ENCODE measurements around the gene BMF.
"Not testable (repeated sequence)": the region's sequence is repeated elsewhere in the genome, so short reads cannot be mapped to it uniquely, and the experiment has no call there.

Gene BMF

DNA sequence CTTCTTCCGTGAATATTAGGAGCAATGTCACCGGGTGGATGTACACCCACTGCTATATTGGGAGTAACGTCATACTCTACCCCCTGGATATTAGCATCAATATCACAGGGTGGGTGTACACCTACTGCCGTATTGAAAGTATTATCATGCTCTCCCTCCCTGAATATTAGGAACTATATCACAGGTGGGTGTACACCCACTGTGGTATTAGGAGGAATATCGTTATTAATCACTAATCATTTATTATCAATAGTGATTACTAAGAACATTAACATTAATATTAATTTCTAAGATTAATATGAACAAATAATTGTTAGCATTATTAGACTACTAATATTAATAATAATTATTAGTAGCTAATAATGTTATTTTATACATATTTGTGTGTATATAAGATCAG is 21.4 kb upstream of the BMF start:
- DNase-seq (ENCODE audit: insufficient read length, low spot score) (no peak), FAIRE-seq (no peak)

DNA sequence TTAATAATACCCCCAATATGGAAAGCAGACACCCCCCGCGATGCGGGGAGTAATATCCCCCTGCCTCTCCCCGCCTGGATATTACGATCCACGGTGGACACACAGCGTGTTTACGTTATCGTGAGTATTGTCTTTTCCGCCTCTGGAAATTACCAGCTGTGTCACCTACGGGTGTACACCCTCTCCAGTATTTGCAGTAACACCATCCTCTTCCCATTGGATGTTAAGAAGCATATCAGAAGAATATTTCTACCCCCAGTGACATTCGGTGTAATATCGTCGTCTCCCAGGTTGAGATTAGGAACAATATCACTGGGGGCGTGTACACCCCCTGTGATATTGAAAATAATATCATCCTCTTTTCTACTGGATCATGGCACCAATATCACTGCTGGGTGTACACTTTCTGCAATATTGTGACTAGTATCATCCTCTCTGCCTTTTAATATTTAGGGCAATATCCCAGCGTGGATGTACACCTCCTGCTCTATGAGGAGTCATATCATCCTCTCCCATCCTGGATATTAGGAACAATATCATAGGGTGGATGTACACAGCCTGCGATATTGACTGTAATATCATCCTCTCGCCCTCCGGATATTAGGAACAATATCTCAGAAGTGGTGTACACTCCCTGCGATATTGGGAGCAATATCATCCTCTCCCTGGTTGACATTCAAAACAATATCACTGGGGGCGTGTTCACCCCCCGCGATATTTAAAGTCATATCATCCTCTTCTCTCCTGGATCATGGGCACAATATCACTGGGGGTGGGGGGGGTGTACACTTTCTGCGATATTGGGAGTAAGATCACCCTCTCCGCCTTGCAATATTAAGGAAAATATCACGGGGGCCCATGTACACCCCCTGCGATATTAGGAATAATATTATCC is 20.3 kb upstream of the BMF start:
- DNase-seq (ENCODE audit: insufficient read length, low spot score), result no peak
- no peak for FAIRE-seq

DNA sequence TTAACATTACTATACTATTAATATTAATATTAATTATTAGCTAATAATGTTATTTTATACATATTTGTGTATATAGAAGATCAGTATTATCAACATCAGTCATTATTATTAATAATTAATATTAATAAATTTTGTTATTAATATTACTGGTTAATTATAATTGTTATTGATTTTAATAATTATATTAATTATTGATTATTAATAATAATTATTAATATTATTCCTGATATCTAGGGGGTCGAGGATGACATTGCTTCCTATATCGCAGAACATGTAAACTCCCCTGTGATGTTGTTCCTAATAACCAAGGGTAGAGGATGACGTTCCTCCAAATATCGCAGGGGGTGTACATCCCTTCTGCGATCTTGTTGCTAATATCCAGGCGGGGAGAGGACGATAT is 17.3 kb upstream of the BMF start:
- no peak for DNase-seq (ENCODE audit: insufficient read length, low spot score)
- FAIRE-seq, result no peak

DNA sequence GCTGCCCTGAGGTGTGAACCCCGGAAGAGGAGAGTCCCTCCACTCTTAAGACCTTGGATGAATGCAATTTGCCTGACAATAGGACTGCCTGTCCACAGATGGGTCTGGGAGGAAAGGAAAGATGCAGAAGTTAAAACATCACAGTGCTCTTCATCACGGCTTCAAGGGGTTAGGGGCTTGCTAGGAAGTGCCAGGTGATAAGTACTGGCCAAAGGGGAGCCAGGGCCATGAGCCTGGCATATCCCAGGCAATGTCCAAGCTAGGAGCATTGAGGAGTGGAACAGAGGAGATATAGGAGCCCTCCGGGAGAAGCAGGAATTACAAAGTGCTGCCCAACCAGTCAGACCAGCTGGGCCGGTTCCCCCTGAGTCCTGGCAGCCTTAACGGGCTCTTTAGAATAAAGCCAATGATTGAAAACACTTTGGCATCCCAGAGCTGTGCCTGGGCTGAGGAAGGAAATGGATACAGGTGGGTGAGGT is 16.2 kb upstream of the BMF start:
- not testable (repeated sequence) for DNase-seq (ENCODE audit: insufficient read length, low spot score)
- FAIRE-seq, result peak; percentile 68

DNA sequence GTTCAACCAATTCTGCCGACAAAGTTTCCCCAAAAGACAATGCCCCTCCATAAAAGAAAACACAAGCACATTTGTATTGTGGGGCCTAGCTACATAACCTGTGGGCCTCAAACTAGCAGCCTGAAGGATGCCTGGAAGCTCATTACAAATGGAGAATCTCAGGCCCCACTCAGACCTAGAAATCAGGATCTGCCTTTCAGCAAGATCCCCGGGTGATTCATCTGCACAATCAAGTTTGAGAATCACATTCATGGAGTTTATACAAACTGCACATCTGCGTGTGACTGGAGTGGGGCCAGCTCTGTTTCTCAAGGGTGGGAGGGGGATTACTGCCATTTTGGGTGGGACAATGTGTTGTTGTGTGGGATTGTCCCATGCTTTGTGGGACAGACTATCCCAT is 15.7 kb upstream of the BMF start:
- not testable (repeated sequence) for DNase-seq (ENCODE audit: insufficient read length, low spot score); FAIRE-seq

DNA sequence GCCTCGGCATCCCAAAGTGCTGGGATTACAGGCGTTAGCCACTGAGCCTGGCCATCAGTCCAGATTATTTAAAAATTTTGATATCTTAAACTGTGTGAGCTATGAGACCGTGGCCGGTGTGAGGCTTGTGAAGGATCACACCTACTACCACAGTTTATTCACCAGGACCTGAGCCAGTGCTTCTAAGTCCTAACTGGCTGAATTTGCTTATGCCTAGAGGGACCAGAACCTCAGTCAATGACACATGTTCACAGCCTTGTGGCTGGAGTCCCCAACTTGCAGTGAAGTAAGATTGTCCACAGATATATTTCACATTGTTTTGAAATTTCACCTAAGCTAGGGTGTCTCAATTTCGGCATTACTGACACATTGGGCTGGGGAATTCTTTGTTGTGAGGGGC is 15.2 kb upstream of the BMF start:
- not testable (repeated sequence) for FAIRE-seq; DNase-seq (ENCODE audit: insufficient read length, low spot score)

DNA sequence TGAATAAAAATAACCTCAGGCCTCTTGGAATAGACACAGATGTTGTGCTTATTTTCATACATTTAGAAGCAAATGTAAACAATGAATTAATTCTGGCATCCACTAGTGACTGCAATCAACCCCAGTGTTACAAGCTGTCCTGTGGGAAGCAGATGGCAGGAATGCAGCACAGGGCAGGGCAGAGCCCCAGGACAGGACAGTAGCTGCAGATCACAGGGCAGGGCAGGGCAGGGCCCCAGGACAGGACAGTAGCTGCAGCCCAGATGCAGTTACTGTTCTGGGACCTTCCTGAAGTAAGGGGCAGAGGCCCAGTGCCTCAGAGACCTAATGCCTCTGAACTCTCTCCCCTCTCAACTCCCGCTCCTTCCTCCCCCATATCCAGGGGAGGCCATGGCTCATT is 14.3 kb upstream of the BMF start:
- not testable (repeated sequence) for DNase-seq (ENCODE audit: insufficient read length, low spot score); FAIRE-seq

DNA sequence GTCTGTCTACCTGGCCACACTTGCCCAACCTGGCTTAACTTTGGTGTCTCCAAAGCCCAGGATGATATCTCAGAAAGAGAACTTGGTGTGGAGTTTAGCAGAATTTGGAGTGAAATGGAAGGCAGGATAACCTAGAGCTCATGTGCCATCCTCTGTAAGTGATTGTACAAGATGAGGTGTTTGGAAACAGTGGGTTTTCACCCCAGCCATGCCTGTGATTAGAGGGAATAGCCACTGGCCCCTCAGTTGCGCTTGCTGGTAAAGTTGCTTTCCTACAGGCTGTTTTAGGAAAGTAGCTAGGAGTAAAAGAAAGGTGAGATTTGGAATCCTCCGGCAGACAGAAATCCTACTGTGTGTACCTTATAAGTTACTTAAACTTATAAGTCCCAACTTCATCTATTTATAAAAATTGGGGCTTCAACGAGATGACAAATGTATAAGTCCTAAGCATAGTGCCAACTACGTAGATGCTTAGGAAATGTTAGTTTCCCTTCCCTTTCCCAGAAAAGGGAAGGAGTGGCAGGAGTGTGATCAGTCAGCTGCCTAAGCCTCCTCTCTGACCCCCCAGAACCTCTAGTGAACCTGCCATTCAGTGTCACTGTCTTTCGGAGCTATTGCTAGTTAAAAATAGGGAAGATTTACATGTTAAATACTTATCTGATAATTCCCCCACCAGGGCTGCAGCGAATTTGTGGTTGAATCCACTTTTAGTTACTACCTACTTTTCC is 13.4 kb upstream of the BMF start:
- DNase-seq (ENCODE audit: insufficient read length, low spot score) (no peak), FAIRE-seq (no peak)

DNA sequence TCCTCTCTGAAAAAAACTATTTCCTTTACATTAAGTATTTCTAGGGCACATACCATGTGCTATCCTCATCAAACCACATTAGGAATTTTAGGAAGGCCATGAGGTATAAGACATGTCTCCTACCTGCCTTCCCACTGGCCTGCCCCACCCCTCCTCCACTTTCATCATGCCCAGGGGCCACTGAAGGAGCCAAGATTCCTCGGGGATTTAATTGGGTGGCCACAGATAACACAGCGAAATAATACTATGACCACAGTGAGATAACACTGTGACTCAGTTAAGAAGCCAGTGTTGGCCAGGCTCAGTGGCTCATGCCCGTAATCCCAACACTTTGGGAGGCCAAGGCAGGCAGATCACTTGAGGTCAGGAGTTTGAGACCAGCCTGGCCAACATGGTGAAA is 9.8 kb upstream of the BMF start:
- DNase-seq (ENCODE audit: insufficient read length, low spot score) (no peak), FAIRE-seq (no peak)

DNA sequence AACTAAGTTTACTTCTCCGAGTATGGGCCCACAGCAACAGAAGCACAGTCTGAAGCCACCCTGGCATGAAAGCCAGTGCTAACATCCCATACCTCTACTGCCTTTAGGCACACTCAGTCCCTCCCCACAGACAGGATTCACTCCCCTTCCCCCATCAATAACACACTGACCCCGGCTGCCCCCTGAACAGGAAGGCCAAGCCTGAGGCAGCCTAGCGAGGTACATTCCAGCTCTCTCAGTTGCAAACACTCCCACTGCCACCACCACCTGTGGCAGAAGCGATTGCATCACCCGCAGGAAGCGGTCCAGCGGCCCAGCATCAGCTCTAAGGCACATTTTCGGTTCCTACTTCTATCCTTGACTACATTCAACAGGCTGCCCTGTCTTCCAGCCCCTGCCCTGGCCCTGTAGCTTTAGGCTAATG is 7.0 kb upstream of the BMF start:
- no peak for DNase-seq (ENCODE audit: insufficient read length, low spot score)
- no peak for FAIRE-seq

DNA sequence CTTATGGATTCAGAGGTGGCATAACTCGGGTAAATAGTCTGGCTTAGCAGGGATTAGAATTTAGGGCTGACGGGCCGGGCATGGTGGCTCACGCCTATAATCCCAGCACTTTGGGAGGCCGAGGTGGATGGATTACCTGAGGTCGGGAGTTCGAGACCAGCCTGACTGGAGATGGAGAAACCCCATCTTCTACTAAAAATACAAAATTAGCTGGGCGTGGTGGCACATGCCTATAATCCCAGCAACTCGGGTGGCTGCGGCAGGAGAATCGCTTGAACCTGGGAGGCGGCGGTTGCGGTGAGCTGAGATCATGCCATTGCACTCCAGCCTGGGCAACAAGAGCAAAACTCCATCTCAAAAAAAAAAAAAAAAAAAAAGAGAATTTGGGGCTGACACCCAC is 6.4 kb upstream of the BMF start:
- not testable (repeated sequence) for DNase-seq (ENCODE audit: insufficient read length, low spot score); FAIRE-seq

DNA sequence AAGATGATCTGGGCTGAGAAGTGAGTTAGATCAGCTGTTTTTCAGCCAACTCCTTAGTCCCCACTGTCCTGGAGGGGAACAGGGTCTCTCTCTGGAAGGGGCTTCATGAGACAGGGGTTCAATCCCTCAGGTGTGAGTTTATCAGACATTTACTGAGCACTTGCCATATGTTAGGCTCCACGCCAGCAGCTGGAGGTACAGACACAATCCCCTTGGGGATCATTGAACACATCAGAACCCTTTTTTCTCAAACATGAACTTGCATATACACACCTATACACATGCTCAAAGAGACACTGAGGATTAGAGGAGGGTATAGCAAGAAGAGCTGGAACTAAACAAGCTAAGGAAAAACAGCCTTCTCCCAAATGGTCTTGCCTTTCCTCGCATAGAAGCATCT is 5.5 kb upstream of the BMF start:
- DNase-seq (ENCODE audit: insufficient read length, low spot score) (no peak), FAIRE-seq (no peak)

DNA sequence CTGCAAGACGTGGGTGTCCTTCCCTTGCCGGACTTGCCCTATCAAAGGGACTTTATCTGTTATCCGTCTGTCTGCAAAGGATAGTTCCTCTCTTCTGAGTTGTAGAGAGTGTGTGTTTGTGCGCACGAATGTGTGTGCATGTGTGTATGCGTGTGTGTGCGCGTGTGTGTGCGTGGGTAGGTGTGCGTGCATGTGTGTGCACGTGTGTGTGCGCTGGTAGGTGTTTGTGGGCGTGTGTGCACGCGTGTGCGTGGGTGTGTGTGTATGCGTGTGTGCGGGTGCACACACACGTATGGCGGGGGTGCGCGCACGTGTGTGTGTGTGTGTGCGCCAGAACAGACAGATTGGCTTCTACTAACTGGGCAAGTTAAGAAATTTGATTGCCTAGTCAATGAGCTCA is 4.1 kb upstream of the BMF start:
- FAIRE-seq (no peak), DNase-seq (ENCODE audit: insufficient read length, low spot score) (no peak)

DNA sequence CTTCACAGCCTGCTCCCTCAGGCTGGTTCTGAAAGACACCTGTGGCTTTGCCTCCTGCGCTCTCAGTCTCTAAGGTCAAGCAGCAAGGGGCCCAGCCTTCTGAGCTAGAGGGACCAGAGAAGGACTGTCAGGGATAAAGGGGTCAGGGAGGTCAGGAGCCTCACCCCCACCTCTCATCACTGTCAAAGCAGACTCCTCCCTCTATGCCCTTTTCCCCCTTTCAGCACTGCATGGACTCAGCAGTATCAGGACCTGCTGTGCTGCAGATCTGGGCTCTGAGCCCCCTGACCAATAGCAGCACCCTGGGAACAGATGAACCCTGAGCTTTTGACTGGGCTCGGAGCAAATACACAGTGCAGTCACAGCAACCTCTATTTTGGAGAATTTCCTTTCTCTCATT is 3.2 kb upstream of the BMF start:
- FAIRE-seq (no peak), DNase-seq (ENCODE audit: insufficient read length, low spot score) (no peak)

DNA sequence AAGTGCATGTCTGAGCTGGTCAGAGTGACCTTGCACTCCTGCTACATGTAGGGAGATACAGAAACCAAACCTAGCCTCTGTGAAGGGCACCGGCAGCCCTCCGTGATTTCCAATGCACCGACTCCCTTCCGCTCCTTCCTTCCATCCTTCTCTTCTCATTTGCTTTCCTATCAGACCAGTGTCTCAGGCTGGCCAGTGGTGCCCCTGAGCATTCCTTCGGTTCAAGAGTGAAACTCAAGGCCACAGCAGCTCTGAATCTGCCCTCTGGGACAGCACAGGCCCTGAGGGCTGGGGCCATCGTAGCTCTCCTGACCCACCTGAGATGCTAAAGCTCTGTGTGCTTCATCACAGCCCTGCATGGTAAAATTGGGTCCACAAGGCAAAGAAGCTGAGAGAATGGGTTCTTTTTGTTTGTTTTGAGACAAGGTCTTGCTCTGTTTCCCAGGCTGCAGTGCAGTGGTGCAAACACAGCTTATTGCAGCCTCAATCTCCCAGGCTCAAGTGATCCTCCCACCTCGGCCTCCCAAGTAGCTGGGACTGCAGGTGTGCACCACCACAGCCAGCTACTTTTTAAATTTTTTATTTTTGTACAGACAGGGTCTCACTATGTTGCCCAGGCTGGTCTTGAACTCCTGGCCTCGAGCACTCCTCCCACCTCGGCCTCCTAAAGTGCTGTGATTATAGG is 2.3 kb upstream of the BMF start:
- DNase-seq (ENCODE audit: insufficient read length, low spot score), result no peak
- no peak for FAIRE-seq

DNA sequence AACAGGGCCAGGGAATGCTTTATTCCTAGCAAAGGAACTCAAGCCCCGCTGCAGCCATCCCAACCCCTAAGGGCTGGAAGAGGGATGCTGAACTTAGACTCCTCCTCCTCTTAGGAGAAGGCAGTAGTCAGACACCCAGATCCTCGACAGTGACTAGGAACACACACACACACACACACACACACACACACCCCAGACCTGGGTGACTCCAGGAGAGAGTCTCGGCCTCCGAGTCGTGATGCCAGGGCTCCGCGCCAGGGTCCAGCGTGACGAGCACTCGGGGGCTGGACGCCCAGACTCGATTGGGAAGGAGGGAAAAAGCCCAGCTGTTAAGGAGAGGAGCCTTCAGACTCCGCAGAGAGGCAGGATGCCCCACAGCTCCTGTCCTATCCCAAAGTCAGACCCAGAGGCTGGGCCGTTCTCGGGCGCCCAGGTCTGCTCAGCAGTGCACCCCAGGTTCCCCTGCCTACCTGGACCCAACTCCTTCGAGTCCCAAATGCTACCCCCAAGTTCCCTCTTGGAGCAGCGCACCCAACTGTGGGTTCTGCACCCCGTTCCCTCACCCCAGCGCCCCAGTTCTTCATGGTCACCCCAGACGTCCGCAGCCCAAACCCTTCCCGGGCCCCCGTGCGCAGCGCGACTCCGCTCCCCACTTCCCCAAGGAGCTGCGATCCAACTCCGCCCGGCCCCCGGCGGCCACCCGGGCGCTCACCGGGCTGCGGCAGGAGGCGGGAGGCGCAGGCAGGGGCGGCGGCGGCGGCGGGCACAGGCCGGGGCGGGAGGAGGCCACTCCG is 421 bp downstream of the BMF start:
- no peak for FAIRE-seq
- DNase-seq (ENCODE audit: insufficient read length, low spot score), result no peak

DNA sequence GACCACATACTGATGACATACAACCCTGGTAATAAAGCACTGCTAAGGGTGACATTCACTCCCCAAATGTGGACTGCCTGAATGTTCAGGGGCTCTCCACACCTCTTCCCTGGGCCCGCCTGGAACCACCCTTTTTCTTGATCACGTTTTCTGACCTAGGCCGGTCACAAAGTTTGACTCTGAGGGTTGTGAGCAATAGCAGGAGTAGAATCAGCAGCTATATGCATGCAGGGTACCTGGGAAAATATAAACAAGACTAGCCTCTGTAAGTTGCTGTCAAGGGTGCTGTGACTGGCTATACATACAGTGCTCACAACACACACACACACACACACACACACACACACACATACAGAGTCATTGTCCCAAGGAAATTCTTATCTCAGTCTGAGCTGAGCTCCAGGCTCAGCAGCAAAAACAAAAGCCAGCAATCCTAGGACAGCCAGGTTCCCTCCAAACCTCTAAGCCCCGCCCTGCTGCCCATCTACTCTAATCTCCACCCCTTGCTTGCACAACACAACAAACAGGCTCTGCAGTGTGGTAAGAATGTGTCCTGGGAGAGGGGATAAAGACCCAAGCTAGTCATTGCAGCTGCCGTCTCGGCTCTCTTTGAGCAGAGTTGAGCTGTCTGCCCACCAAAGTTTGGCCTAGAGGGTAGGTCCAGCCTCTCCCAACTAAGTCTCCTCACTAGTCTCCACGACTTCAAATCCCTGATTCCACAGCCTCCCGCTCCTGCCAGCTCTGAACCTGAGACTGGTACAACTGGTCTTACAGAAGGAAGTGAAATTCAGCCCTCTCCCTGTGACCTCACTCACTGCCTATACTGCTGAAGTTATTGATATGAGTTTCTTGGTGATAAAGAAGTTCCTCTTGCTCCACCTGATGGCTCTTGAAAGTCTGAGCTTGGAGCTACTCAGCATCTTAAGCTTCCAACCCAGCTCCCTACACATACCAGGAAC is 2.2 kb downstream of the BMF start:
- DNase-seq (ENCODE audit: insufficient read length, low spot score) (no peak), FAIRE-seq (no peak)

DNA sequence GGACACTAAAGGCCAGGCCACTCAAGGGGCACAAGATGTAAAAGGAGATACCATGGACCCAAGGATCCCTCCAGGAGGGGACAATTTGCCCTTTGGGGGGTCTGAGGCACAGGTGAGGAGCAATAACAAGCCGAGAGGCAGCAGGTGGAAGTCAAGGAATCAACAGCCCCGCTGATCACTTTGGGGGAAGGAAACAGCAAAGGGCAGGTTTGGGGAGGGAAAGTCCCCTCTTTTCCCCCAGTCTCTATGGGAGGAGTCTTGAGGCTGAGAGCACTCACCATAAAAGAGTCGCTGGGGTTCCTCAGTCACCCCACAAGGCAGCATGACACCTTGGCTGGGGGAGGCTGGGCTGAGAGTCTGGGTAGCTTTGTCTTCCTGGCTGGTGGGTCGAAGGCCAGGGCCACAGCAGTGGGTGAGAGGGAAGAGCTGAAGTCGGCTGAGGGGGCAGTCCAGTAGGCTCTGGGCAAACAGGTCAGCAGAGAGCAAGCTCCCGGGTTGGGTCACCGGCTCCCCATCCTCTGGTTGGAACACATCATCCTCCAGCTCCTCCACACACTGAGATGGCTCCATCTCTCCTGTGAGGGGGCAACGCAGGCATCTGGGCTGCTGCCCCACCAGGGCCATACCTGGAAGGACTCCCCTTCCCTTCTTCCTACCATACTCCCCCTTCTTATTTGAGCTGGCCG is 3.0 kb downstream of the BMF start:
- DNase-seq (ENCODE audit: insufficient read length, low spot score) (no peak), FAIRE-seq (no peak)
